HG03439 (cell line): ENCODE data around the gene SLC9A9.
"Not testable (repeated sequence)": the region's sequence is repeated elsewhere in the genome, so short reads cannot be mapped to it uniquely, and the experiment has no call there.

Source experiments
- ATAC-seq: cut with Tn5 transposase; IDR thresholded peaks from one replicate; pipeline ENCODE4 v1.9.1; 2021; ENCODE audit warnings: mild to moderate bottlenecking, moderate library complexity; ENCODE audit not compliant: unreplicated experiment

The SLC9A9 gene

GRCh38 chr3:143525408-143525807 is 322.9 kb downstream of the SLC9A9 start:
- ATAC-seq, result no peak

GRCh38 chr3:143521803-143522202 is 326.5 kb downstream of the SLC9A9 start:
- ATAC-seq, result no peak

GRCh38 chr3:143517131-143517530 is 331.1 kb downstream of the SLC9A9 start:
- ATAC-seq, result not testable (repeated sequence)

GRCh38 chr3:143514874-143515273 is 333.4 kb downstream of the SLC9A9 start:
- no peak for ATAC-seq

- no peak for ATAC-seq
Measured at GRCh38 chr3:143514109-143514508, 334.2 kb downstream of the SLC9A9 start.

- no peak for ATAC-seq
Measured at GRCh38 chr3:143511174-143511879, 336.9 kb downstream of the SLC9A9 start.

- ATAC-seq, result no peak
Measured at GRCh38 chr3:143510601-143511000, 337.7 kb downstream of the SLC9A9 start.

- no peak for ATAC-seq
Measured at GRCh38 chr3:143507735-143508580, 340.3 kb downstream of the SLC9A9 start.

GRCh38 chr3:143506190-143506589 is 342.1 kb downstream of the SLC9A9 start:
- no peak for ATAC-seq

GRCh38 chr3:143503325-143503885 is 344.9 kb downstream of the SLC9A9 start:
- ATAC-seq, result no peak

- ATAC-seq, result no peak
Measured at GRCh38 chr3:143502081-143502480, 346.2 kb downstream of the SLC9A9 start.

GRCh38 chr3:143497382-143497781 is 350.9 kb downstream of the SLC9A9 start:
- no peak for ATAC-seq

GRCh38 chr3:143496191-143496590 is 352.1 kb downstream of the SLC9A9 start:
- ATAC-seq, result no peak

GRCh38 chr3:143495527-143495926 is 352.7 kb downstream of the SLC9A9 start:
- ATAC-seq, result no peak

GRCh38 chr3:143486611-143487010 is 361.7 kb downstream of the SLC9A9 start:
- ATAC-seq, result no peak

GRCh38 chr3:143484846-143485512 is 363.3 kb downstream of the SLC9A9 start:
- ATAC-seq, result no peak

GRCh38 chr3:143483214-143483613 is 365.1 kb downstream of the SLC9A9 start:
- no peak for ATAC-seq

- ATAC-seq, result no peak
Measured at GRCh38 chr3:143482106-143483088, 365.9 kb downstream of the SLC9A9 start.

GRCh38 chr3:143480344-143480743 is 367.9 kb downstream of the SLC9A9 start:
- ATAC-seq, result no peak

- no peak for ATAC-seq
Measured at GRCh38 chr3:143479727-143480126, 368.5 kb downstream of the SLC9A9 start.
